Common myeloid progenitor, CD34-positive (primary cell): ENCODE measurements around the gene COP1.

Experiments used
- CTCF ChIA-PET: fragments of 350-600 bp; sonication (Branson Sonifier 250); formaldehyde crosslinking; loops from one replicate; lab custom pipeline; 2021; ENCODE audit warnings: antibody characterized with exemption; lab: Charles Lee
- POLR2A ChIA-PET: fragments of 350-600 bp; sonication (Branson Sonifier 250); formaldehyde crosslinking; loops from one replicate; lab custom pipeline; 2021; ENCODE audit warnings: antibody characterized with exemption; lab: Charles Lee
- DNase-seq, 3 donors: peaks; one replicate each; pipeline versions ENCODE4 v3.0.0 to v3.0.0-alpha.2; 2013
- H3K27ac ChIP-seq, 2 experiments: 1 replicate in 1 of 2; 2 replicates in 1 of 2; pipeline ENCODE4 v1.7.0; 2013; ENCODE audit warnings: inconsistent platforms in 2 of 2, low read length in 2 of 2, mild to moderate bottlenecking in 2 of 2, low read depth in 1 of 2, moderate library complexity in 1 of 2; ENCODE audit not compliant: severe bottlenecking in 2 of 2, insufficient read depth in 1 of 2, poor library complexity in 1 of 2
- H3K27me3 ChIP-seq, 5 experiments: replicated peaks in 2 of 5; 1 replicate in 3 of 5; 2 replicates in 2 of 5; pipeline versions ENCODE4 v1.6.1 to v1.7.0; 2013; ENCODE audit warnings: low read length in 4 of 5, mild to moderate bottlenecking in 2 of 5, moderate library complexity in 2 of 5, inconsistent platforms in 1 of 5; ENCODE audit not compliant: insufficient read depth in 5 of 5, control insufficient read depth in 4 of 5
- H3K36me3 ChIP-seq, 4 experiments: 1 replicate in 2 of 4; 2 replicates in 2 of 4; pipeline versions ENCODE4 v1.6.1 to v1.7.0; 2013; ENCODE audit warnings: low read length in 3 of 4, control low read depth in 1 of 4, mild to moderate bottlenecking in 1 of 4; ENCODE audit not compliant: control insufficient read depth in 4 of 4, insufficient read depth in 4 of 4
- H3K4me1 ChIP-seq, 4 experiments: 1 replicate in 3 of 4; 2 replicates in 1 of 4; pipeline versions ENCODE4 v1.6.1 to v1.7.1; 2013; ENCODE audit warnings: low read length in 3 of 4, mild to moderate bottlenecking in 3 of 4, control low read depth in 1 of 4, inconsistent platforms in 1 of 4, moderate library complexity in 1 of 4; ENCODE audit not compliant: control insufficient read depth in 4 of 4, insufficient read depth in 4 of 4; ENCODE audit errors: control extremely low read depth in 1 of 4
- H3K4me3 ChIP-seq, 7 experiments: 1 replicate in 4 of 7; 2 replicates in 3 of 7; pipeline versions ENCODE4 v1.5.1 to v1.7.0; 2013; ENCODE audit warnings: mild to moderate bottlenecking in 7 of 7, low read length in 6 of 7, moderate library complexity in 6 of 7, inconsistent platforms in 2 of 7, low read depth in 2 of 7, control low read depth in 1 of 7; ENCODE audit not compliant: insufficient read depth in 4 of 7, control insufficient read depth in 1 of 7; ENCODE audit errors: extremely low read depth in 1 of 7
- H3K9me3 ChIP-seq, 5 experiments: 1 replicate in 4 of 5; 2 replicates in 1 of 5; pipeline versions ENCODE4 v1.6.1 to v1.7.1; 2013; ENCODE audit warnings: low read length in 4 of 5, mild to moderate bottlenecking in 2 of 5, inconsistent platforms in 1 of 5, low read depth in 1 of 5, moderate library complexity in 1 of 5; ENCODE audit not compliant: control insufficient read depth in 4 of 5, insufficient read depth in 2 of 5; ENCODE audit errors: control extremely low read depth in 1 of 5
- WGBS: methylation state at CpG from one replicate; pipeline ENCODE4 v1.1.5; 2013; ENCODE audit not compliant: insufficient coverage; 5-methylcytosine and 5-hydroxymethylcytosine counted together

COP1 gene

DNA sequence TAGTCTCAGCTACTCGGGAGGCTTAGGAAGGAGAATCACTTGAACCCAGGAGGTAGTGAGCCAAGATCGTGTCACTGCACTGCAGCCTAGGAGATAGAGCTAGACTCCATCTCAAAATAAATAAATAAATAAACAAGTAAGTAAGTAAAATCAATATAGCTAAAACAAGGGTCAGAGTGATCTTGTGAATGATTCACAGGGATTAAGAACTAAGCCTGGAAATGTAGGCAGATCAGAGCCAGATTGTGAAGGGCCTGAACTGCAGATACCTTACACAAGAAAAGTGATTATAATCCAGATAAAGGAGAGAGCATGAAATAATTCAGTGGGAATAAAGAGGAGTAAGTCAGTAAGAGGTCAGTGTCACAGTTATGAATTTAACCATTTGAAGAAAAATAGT, 41.5 kb downstream of the COP1 start:
- Histone ChIP-seq H3K4me1 (no peaks in the 10 kb centered on the region), H3K36me3 (peaks cover 16 to 49% (median 35%) of the 10 kb centered on the region in 4 experiments), H3K27ac (no peak overlapping the region), H3K9me3 (peaks cover 0 to 9% (median 3%) of the 10 kb centered on the region in 5 experiments), H3K27me3 (no peaks in the 10 kb centered on the region), H3K4me3 (no peak overlapping the region)
- no peak for DNase-seq
- CTCF ChIA-PET = no interaction called here
- WGBS = 100% methylated on average over 1 of the region's 2 CpGs
- POLR2A ChIA-PET = no interaction called here

DNA sequence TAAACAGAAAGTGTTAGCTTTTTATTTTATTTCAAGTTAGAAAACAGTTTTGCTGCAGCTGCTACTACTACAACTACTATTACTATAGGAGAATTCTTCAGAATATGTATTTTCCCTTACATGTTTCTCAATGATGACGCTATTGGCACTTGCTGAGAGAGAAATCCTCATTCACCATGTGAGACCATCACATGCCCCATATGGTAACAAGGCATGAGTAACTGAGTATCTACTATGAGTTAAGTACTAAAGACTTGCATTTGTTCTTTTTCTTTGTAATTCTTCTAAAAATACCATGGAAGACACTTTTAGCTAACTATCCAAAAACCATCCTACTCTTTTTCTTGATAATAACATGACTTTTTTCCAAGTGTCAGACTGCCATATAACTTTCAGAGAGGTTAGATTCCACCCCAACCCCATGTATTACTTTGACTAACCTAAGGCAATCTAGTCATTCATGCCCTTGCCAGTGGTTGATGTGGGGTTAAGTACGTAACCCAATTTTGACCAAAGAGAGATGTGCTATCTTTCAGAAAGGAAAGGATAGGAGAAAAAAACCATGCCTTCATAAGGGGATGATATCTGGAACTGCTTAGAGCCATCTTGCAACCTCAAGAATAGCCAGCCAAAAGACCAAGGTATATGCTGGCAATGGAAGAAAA, 42.9 kb downstream of the COP1 start:
- POLR2A ChIA-PET = no interaction called here
- H3K36me3 ChIP-seq = peaks cover 13 to 52% (median 32%) of the 10 kb centered on the region in 4 experiments
- H3K27me3 ChIP-seq = no peaks in the 10 kb centered on the region
- 100% methylated on average over 2 of the region's 2 CpGs for WGBS
- H3K9me3 ChIP-seq = peaks cover 0 to 10% (median 3%) of the 10 kb centered on the region in 5 experiments
- DNase-seq = no peak
- no peak overlapping the region for H3K4me3 ChIP-seq
- no peak overlapping the region for H3K27ac ChIP-seq
- H3K4me1 ChIP-seq = no peaks in the 10 kb centered on the region
- CTCF ChIA-PET = no interaction called here

DNA sequence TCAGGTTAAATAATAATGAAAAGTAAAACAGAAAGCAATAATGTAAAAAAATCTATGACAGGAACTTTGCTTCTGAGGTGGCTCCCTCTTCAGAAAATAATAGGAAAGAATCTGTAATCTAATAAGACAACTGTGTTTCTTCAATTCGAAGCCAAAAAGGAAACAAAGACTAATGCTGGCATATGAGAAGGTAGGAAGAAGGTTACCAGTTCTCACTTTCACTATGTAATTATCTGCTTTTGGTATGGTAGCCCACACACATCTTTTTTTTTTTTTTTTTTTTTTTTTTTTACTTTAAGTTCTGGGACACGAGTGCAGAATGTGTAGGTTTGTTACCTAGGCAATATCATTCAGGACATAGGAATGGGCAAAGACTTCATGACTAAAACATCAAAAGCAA, 47.1 kb downstream of the COP1 start:
- H3K36me3 ChIP-seq = peaks cover 15 to 66% (median 38%) of the 10 kb centered on the region in 4 experiments
- no CpG with 5 or more reads among the region's 2 CpGs for WGBS
- ChIA-PET CTCF (no interaction called here), POLR2A (no interaction called here)
- H3K27me3 ChIP-seq = no peaks in the 10 kb centered on the region
- H3K4me1 ChIP-seq = no peaks in the 10 kb centered on the region
- no peak overlapping the region for H3K4me3 ChIP-seq
- DNase-seq = no peak
- peaks cover 3 to 40% (median 9%) of the 10 kb centered on the region in 5 experiments for H3K9me3 ChIP-seq
- H3K27ac ChIP-seq = no peak overlapping the region

DNA sequence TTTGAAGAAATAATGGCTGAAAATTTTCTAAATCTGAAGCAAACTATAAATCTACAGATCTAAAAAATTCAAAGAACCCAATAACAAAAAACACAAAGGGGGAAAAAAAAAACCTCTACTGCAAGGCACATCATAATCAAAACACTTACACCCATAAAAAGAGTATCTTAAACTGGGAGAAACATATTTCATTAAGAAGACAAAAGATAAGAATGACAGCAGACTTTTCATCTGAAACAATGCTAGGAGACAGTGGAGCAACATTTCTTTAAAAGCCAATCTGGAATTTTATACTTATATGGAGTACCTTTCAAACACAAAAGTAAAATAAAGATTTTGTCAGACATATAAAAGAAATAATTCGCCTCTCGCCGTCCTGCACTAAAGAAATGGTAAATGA, 49.1 kb downstream of the COP1 start:
- ChIA-PET POLR2A (no interaction called here), CTCF (no interaction called here)
- WGBS = no CpG with 5 or more reads among the region's 3 CpGs
- Histone ChIP-seq H3K27ac (no peak overlapping the region), H3K9me3 (peaks cover 3 to 50% (median 11%) of the 10 kb centered on the region in 5 experiments), H3K36me3 (peaks cover 20 to 74% (median 38%) of the 10 kb centered on the region in 4 experiments), H3K27me3 (no peaks in the 10 kb centered on the region), H3K4me3 (no peak overlapping the region), H3K4me1 (no peaks in the 10 kb centered on the region)
- DNase-seq = peak in 2 of 3 donors; percentile 38 to 44

DNA sequence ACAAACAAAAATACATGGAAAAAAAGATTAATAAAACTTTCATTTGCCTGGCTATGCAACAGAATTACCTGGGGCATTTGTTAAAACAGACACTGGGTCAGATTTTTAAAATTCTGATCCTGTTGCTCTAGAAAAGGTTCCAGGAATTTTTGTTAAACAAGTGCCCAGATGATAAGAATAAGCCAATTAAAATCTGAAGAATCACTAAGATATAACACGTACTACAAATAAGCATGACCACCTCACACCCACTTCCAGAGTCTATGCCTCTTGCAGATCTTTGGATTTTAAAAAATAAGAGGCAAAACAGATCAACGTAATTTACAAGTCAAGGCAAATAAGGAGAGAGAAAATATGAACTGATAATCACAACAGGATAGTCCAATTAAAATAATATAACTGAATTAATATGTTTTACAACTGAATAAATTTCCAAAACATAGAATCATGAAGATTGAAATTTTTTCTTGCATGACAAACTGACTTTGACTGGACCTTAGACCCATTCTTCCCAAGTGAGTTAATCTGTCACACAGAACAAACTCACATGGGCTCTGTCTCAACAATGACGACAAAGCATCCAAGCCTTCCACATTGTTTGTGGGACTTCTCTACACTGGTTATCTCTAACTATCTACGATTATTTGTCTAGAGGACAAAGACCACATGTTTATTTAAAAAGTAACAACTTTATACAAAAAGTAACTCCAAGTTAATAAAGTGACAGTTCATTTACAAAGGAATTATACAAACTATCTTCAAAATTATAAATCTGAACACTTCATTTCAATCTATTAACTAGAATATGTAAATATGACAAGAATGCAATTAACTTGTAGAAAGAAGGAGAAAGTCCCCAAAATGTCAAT, 56.9 kb downstream of the COP1 start:
- H3K4me1 ChIP-seq = no peaks in the 10 kb centered on the region
- no peak overlapping the region for H3K4me3 ChIP-seq
- no peak overlapping the region for H3K27ac ChIP-seq
- no peak for DNase-seq
- no peaks in the 10 kb centered on the region for H3K27me3 ChIP-seq
- H3K36me3 ChIP-seq = peaks cover 23 to 51% (median 31%) of the 10 kb centered on the region in 4 experiments
- 100% methylated on average over 1 of the region's 4 CpGs for WGBS
- ChIA-PET POLR2A (no interaction called here), CTCF (no interaction called here)
- peaks cover 0 to 18% (median 5%) of the 10 kb centered on the region in 5 experiments for H3K9me3 ChIP-seq

DNA sequence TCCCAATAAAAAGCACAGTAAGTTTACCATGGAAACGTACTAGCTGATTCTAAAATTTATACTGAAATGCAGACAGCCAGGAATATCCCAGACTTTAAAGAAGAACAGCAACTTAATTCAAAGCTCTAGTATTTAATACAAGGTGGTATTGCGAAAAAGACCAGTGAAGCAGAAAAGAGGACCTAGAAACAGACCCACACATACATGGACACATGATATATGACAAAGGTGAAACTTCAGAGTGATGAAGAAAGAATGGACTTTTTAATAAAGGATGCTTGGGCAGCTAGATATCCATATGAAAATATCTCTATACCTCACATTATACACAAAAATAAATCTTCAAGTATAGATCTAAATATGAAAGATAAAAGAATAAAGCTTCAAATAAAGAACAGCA, 62.6 kb downstream of the COP1 start:
- Histone ChIP-seq H3K27me3 (no peaks in the 10 kb centered on the region), H3K9me3 (peaks cover 0 to 24% (median 4%) of the 10 kb centered on the region in 5 experiments), H3K27ac (no peak overlapping the region), H3K36me3 (peaks cover 17 to 56% (median 22%) of the 10 kb centered on the region in 4 experiments), H3K4me1 (no peaks in the 10 kb centered on the region), H3K4me3 (no peak overlapping the region)
- DNase-seq = no peak
- no CpG with 5 or more reads among the region's 2 CpGs for WGBS
- POLR2A ChIA-PET = no interaction called here
- CTCF ChIA-PET = no interaction called here

DNA sequence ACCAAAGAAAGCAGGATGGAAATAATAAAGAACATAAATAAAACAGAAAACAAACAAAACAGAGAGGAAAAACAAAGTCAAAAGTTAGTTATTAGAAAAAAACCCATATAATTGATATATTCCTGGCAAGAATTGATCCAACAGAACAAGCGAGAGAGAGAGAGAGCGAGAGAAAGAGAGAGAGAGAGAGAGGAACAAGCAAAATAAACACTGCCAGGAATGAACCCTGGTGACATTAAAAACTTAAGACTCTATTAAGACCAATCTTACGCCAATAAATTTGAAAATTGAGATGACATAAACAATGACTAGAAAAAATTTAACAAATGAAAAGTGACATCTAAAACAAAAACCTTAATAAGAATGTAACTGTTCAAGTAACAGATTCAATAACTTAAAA, 64.1 kb downstream of the COP1 start:
- Histone ChIP-seq H3K27ac (no peak overlapping the region), H3K36me3 (peaks cover 17 to 60% (median 21%) of the 10 kb centered on the region in 4 experiments), H3K27me3 (no peaks in the 10 kb centered on the region), H3K4me3 (no peak overlapping the region), H3K4me1 (no peaks in the 10 kb centered on the region), H3K9me3 (peaks cover 0 to 26% (median 4%) of the 10 kb centered on the region in 5 experiments)
- 100% methylated on average over 1 of the region's 3 CpGs for WGBS
- no peak for DNase-seq
- ChIA-PET CTCF (no interaction called here), POLR2A (no interaction called here)
